Adrenal gland (tissue), 5 donors: ENCODE results near the gene RETREG1.

ENCODE experiments used
- CTCF ChIP-seq, 6 experiments: fragments of 450-650 bp in 4 of 6; fragments of 200-600 bp in 2 of 6; sonication (generic) in 1 of 6; IDR thresholded peaks; 1 replicate in 5 of 6; 2 replicates in 1 of 6; pipeline versions ENCODE4 v1.5.1 to v1.8.0; 2016 to 2021; ENCODE audit warnings: antibody characterized with exemption in 6 of 6, mild to moderate bottlenecking in 2 of 6, moderate library complexity in 1 of 6
- POLR2A ChIP-seq, 2 donors: fragments of 450-650 bp; IDR thresholded peaks; one replicate each; pipeline ENCODE4 v1.6.1; 2017; ENCODE audit warnings: antibody characterized with exemption in 2 of 2, mild to moderate bottlenecking in 2 of 2, moderate library complexity in 1 of 2
- donor health status: DM: no; HTN: no; CAD: no.

GRCh38 chr5:16602182-16602581 lies 14.6 kb downstream of the RETREG1 start:
- TF ChIP-seq POLR2A (IDR thresholded peaks at IDR 0.05) (no peak), CTCF (IDR thresholded peaks at IDR 0.05) (no peak)
